DMS114 treated with DMSO at 0.1 percent for 48 hours (cell line): ENCODE data around the gene MAML3.

Experiments
- DNase-seq: peaks from one replicate; lab custom pipeline; 2025; ENCODE audit not compliant: unreplicated experiment; lab: John Stamatoyannopoulos, UW

MAML3 gene

GRCh38 chr4:139848028-139848427 is 306.0 kb downstream of the MAML3 start:
- no peak for DNase-seq

- no peak for DNase-seq
These were observed 306.4 kb downstream of the MAML3 start for GRCh38 chr4:139847602-139848001.

- DNase-seq, result no peak
These were observed 307.2 kb downstream of the MAML3 start for GRCh38 chr4:139846766-139847165.

- DNase-seq, result no peak
These were observed 308.4 kb downstream of the MAML3 start for GRCh38 chr4:139845453-139846093.

- DNase-seq, result no peak
These were observed 309.4 kb downstream of the MAML3 start for GRCh38 chr4:139844459-139845036.

- no peak for DNase-seq
These were observed 309.9 kb downstream of the MAML3 start for GRCh38 chr4:139844057-139844456.

GRCh38 chr4:139843641-139844040 is 310.3 kb downstream of the MAML3 start:
- no peak for DNase-seq

GRCh38 chr4:139841464-139842195 is 312.4 kb downstream of the MAML3 start:
- DNase-seq, result no peak

GRCh38 chr4:139840773-139841172 is 313.2 kb downstream of the MAML3 start:
- DNase-seq, result no peak

GRCh38 chr4:139839403-139840031 is 314.5 kb downstream of the MAML3 start:
- no peak for DNase-seq

GRCh38 chr4:139838811-139839210 is 315.2 kb downstream of the MAML3 start:
- DNase-seq, result no peak

- DNase-seq, result no peak
These were observed 319.0 kb downstream of the MAML3 start for GRCh38 chr4:139834981-139835391.

GRCh38 chr4:139834226-139834662 is 319.7 kb downstream of the MAML3 start:
- DNase-seq, result no peak

GRCh38 chr4:139833151-139833910 is 320.7 kb downstream of the MAML3 start:
- no peak for DNase-seq

GRCh38 chr4:139828966-139829664 is 324.9 kb downstream of the MAML3 start:
- no peak for DNase-seq

- no peak for DNase-seq
These were observed 327.6 kb downstream of the MAML3 start for GRCh38 chr4:139826426-139826825.

- no peak for DNase-seq
These were observed 328.4 kb downstream of the MAML3 start for GRCh38 chr4:139825523-139826014.

- DNase-seq, result no peak
These were observed 329.0 kb downstream of the MAML3 start for GRCh38 chr4:139824882-139825522.

- no peak for DNase-seq
These were observed 330.2 kb downstream of the MAML3 start for GRCh38 chr4:139823746-139824145.

GRCh38 chr4:139823345-139823744 is 330.6 kb downstream of the MAML3 start:
- no peak for DNase-seq
